GM23248 (cell line): Measurements from ENCODE around the gene CEP112.

Experiments
- EZH2 ChIP-seq: fragments of 200-600 bp; sonication (generic); IDR thresholded peaks from 2 replicates; pipeline ENCODE4 v1.6.1; 2018; ENCODE audit warnings: antibody characterized with exemption, mild to moderate bottlenecking; ENCODE audit not compliant: insufficient read depth, poor library complexity, severe bottlenecking
- EZH2phosphoT487 ChIP-seq: fragments of 200-600 bp; sonication (generic); IDR thresholded peaks from 2 replicates; pipeline ENCODE4 v1.6.1; 2018; ENCODE audit warnings: antibody characterized with exemption, moderate library complexity, mild to moderate bottlenecking, low read depth; ENCODE audit not compliant: insufficient read depth

DNA sequence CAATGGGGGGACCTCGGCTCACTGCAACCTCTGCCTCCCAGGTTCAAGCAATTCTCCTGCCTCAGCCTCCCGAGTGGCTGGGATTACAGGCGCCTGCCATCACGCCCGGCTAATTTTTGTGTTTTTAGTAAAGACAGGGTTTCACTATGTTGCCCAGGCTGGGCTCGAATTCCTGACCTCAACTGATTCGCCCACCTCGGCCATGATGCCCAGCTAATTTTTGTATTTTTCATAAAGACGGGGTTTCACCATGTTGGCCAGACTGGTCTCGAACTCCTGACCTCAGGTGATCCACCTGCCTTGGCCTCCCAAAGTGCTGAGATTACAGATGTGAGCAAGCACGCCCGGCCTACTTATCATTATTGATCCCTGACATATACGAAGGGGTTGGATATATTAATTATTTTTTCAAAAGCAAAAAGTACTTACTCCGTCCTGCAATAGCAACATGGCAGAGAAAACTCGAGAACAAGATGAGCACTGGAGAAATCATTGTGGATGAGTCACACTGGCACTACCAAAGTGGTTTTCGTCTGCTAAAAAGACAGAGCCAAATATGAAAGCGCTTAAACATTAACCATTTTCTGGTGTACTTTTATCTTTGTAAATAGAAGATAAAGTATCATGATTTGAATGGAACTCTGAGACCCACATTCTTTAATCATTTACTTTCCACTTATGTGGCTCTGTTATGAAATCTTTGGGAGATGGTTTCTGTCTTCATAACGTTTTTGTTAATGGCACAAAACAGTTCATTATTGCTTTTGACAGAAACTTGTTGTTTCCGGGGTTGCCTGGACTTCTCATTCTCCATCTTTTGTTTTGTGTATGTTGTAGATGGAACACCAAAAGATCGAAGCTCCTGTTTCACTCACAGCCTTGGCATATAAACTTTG is 37.2 kb upstream of the CEP112 start, which contains the start of gene APOH:
- no peak for TF ChIP-seq EZH2
- TF ChIP-seq EZH2phosphoT487: no peak
